T-helper 2 cell treated with Interferon-gamma antibody and Interleukin-4, amounts not matched to agents 100 ng/mL and 5 ng/mL, for 36 hours (primary cell): ENCODE results near the gene NEK6. TPM values are rescaled to one million over a fixed set of nuclear protein-coding genes. Genes with fewer than 3 reads are reported as not detected.

Source experiments
- intact Hi-C: fragments of 100-400 bp; cut with micrococcal nuclease; formaldehyde crosslinking; loops from one replicate; pipeline ENCODE4 v1.15.1; 2023
- total RNA-seq: library from RNA; stranded (reverse); gene quantifications from 2 replicates; pipeline ENCODE4 v1.2.3, GENCODE V29; 2022

NEK6 gene
- total RNA-seq, 1 donor from 2014 or later, result 28.6 TPM

DNA sequence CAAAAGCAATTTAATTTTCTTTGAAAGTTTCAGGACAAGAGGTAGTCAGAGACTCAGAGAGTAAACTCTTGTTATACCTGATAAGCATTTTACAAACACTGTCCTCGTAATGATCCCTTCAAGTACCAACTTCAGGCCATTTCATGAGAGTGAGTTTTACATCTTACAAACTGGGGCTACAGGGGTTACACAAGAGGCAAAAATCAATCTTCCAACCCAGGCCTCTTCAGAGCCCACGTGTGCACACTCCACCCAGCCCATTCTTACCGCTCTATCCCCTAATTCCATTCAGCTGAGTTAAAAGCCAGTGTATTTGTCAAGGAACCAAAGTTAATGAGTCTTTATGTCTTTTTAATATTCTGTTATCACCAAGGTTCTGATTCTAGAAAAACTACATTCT lies 110.9 kb downstream of the NEK6 start:
- intact Hi-C loops, result no loop called here

DNA sequence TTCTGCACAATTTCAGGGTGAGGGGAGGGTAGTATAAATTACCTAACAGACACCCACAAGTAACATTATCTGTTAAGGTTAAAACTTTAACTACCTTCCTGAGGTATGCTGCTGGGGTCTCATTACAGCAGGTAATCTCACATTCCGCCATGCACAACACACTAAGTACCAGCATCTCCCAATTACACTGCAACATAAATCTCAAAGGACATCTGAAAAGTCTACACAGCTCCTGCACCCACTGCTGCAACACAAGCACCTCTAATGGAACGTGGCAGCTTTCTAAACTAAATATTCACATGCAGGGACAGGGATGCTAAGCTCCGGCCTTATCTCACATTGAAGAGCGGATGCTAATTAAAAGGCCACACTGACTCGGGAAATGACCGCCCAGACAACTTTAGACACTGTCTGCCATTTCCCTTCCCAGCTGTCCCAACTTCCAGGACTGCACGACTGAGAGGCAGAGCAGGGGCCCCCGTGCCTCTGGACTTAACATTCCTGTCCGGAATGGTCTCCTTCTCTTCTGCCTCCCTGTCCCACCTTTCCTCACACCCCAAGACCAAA lies 111.6 kb downstream of the NEK6 start:
- intact Hi-C loops, result no loop called here

DNA sequence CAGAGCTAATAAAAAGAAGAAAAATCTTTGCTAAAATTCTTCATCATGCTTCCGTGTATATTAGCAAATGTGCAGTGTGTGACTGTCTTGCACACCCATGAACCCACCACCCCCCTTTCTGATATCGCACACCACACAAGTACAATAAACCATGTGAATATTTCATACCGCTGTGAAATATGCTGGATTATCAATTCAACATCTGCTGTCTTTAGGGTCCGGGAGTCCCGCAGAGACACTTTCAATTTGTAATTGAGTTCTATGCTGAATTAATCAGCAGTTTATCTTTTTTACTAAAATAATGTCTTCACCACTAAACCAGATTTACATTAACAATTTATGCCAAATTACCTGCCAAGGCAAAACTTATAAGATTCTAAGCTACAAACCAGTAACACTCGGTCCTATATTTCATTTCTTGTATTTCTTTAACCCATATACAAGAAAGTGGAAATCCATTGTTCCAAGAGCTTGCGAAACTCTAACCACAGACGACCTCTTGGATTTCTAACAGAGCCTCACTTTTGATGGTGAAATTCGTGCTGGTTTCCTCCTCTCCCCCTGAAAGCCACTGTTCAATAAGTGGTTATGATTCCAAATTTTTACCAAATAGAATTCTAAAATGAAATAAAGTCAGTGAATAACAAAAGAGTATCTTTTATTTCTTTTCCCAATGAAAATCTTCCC lies 113.3 kb downstream of the NEK6 start:
- intact Hi-C loops, result no loop called here

DNA sequence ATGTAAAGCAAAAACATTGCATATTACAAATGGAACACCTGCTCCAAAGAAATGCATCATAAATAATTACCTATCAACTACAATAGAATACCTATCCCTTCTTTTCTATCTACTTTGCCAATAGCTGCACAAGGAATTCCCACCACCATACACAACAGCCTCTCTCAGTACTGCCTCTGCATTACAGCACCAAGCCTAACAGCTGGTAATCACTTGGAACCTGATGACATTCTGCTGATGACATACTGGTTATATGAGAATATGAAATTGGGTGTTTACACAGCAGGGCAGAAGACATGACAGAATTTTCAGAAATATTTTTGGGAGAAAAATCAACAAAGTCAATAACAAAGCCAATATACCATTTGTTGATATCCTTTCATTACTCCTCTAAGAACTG lies 114.3 kb downstream of the NEK6 start:
- intact Hi-C loops, result no loop called here

DNA sequence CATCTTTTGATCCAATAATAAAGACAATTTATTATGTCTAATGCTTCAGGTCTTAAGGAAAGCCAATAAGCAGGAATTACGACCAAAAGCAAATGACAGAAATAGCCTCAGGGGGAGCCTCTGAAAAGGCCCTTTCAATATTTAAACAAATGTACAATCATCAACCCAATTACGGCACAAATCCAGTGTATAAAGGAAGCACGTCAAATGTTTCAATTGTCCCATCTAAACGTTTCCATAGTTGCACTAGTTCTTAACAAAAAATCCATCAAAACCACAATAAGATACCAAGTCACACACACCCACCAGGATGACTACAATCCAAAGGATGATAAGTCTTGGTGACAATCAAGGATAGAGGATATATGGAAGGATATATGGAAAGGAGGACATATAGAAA lies 115.6 kb downstream of the NEK6 start:
- intact Hi-C loops, result no loop called here

DNA sequence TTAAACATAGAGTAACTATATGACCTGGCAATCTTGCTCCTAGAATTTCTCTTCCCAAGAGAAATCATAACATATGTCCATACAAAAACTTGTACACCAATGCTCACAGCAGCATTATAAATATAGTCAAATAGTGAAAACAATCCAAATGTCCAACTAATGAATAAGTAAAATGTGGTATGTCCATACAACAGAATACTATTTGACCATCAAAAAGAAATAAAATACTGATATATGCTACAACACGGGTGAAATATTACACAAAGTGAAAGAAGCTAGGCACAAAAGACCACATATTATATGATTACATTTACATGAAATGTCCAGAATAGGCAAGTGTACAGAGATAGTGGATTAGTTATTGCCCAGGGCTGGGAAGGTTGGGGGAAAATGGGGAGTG lies 116.1 kb downstream of the NEK6 start:
- intact Hi-C loops, result no loop called here

DNA sequence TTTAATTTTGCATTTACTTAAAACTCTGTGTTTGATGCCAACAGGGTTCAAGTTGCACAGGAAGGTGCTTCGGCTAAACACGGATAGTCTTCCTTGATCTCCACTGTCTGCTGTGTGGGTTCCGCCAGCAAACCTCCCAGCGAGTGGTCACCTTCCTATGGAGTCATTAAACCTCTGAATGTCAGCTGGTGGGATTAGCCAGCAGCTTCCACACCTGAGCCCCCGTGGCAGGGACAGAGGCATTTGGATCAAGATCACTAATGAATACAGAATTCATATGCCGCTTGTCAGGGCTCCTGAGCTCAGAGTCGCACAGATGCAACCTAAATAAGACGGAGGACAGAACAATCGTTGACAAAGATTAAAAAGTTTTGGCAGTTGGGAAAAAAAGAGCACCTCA lies 118.0 kb downstream of the NEK6 start:
- intact Hi-C loops, result no loop called here

DNA sequence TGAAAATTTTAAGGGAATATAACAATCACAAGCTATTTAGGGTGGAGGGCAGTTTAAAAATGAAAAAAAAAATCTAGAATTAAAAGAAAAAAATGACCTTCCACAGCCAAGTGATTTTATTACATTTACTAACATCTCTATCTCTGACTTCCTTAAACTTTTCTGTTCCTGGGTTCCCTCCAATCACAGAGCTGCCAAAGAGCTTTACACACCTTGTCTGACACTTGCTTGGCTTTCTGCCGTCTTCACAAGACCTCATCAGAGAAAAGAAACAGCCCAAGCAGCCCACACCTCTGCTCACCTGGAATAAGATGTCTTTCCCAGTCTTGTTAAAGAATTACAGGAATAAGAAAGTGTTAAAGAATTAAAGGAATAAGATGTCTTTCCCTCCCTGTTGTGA lies 118.6 kb downstream of the NEK6 start:
- intact Hi-C loops, result no loop called here

DNA sequence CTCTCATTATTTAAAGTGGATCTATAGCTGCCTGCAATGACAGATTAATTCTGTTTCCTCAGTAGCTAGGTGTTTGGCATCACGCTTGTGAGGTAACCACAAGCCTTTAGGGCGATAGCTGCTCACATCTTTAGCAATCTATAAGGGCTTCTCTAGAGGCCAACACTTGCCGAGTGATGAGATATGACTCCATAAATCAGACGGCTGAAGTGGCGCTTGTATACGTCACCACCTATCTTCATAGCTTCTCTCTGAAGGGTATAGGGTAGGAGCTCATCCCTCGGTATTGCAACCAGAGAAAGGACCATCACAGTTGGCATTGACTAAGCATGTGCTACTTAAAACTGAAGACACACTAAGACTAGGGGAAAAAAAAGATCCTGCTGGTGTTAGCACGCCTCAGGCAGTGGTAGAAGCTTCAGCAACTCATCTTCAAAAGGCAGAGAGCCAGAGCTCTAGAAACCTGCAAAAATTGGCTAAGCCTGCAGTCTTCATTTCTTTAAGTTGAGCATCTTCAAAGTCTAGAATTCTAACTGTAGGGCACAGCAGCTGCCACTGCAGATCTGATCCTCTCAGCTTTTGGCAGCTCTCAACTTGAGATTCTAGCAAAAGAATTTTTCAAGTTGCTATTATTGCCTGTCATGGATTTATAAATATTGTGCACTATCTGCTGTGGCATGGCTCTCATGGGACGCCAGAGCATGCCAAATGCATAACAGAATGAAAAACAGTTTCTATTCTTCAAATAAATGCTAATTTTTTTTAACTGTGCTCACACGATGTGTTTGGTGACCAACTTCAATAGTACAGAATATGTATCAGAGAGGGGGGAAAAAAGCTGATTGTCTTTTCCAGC lies 120.0 kb downstream of the NEK6 start:
- intact Hi-C loops, result no loop called here

DNA sequence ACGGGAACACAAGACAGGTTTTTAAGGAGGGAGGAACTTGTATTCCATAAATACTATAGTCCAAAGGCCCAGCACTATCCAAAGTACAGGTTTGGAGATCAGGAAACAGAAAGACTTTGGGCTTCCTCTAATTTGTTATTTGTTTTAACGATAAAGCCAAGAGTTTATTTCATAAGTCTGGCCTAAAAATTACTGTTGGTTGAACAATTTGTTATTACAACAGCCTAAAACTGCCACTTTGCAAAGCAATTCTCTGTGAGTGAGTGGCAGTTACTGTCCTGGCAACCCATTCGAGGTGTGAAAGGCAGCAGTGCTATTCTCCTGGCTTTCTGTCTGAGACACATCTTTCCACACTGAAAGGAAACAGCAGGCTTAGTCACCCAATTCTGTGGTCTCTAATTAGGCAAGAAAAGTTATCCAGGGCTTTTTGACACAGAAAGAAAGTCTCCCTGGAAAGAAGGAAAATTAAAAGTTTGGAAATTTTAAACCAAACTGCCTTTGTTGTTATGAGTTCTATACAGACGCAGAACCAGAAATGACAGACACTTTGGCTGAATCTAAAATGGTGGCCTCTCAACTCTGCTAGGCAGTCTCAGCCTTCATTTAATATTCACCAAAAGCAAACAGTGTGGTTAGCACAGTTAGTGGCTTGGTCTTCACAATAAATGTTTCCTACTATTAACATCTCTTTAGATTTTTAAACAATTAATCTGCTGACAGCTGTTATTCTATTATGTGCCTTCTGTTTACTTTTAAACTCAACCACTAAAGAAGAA lies 123.6 kb downstream of the NEK6 start:
- intact Hi-C loops, result no loop called here

DNA sequence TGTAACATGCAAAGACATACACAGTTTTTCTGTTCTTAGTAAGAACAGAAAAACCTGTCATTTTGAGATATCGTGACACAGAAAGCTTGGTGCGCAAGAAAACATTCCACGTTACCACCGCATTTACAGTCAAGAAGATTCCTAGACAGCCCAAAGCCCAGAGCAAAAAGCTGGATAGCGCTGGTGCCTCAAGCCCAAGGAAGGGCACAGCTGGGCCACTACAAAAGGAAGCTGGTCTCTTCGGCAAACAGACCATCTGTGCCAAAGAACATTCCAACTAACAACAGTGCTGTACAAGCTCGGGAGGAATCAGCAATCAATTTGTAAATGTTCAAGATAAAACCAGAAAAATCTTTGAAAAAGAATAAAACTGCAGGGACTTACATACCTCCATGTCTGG lies 126.5 kb downstream of the NEK6 start:
- intact Hi-C loops, result no loop called here

DNA sequence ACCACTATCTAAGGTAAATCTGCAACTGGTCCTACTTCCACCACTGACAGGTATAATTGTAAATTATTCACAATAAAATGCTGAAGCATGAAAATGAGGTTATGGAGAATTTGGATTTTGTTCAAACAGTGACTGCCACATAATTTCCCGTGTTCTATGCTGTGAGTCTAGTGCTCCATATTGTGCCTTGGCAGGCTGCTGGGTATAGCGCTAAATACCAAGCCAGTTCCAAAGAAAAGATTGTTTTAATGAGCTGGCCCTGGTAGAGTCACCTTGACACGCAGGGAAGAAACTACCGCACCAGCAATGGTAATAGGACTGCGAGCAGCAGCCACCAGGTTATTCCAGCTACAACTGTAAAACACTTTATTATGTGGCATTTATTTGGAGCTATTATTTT lies 127.1 kb downstream of the NEK6 start:
- intact Hi-C loops, result loop anchor here (5.0 kb wide), 1 partner anchor 258 kb away; no protein-coding TSS in a partner anchor

DNA sequence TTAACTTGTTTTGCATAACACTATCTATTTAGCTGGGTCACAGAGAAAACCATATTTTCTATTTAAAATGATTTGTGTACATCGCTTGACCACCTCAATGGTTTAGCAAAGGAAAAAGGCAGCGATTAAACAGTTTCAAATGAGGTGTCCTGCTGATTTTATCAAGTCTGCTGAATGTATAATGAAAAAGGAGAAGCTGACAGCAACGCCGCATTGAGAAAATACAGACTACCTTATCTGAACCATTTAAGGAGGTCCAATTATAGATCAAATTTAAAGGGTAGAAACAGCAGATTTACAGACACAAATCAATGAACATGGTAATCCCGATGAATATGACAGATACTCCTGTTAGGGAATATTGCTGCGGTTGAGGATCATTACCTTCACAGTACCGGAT lies 127.9 kb downstream of the NEK6 start:
- intact Hi-C loops, result loop anchor here (5.0 kb wide), 1 partner anchor 258 kb away; no protein-coding TSS in a partner anchor

DNA sequence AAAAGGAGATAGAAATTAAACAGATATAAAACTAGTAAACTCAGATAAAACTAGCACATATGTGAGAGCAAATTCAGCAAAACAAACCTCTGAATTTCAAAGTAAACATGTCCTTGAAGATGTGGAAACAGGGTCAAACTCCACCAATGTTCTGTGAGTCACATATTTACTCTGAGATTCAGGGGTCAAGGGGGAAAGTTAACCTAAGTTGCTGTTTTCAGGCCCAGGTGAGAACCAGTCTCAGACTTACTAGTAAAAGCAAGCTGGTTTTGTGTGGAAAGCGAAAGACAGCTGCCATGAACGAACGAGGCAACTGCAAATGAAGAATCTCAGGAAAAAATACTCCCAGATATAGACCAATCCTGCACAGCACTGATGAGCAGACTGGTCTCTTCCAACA lies 128.5 kb downstream of the NEK6 start:
- intact Hi-C loops, result loop anchor here (5.0 kb wide), 1 partner anchor 259 kb away; no protein-coding TSS in a partner anchor

DNA sequence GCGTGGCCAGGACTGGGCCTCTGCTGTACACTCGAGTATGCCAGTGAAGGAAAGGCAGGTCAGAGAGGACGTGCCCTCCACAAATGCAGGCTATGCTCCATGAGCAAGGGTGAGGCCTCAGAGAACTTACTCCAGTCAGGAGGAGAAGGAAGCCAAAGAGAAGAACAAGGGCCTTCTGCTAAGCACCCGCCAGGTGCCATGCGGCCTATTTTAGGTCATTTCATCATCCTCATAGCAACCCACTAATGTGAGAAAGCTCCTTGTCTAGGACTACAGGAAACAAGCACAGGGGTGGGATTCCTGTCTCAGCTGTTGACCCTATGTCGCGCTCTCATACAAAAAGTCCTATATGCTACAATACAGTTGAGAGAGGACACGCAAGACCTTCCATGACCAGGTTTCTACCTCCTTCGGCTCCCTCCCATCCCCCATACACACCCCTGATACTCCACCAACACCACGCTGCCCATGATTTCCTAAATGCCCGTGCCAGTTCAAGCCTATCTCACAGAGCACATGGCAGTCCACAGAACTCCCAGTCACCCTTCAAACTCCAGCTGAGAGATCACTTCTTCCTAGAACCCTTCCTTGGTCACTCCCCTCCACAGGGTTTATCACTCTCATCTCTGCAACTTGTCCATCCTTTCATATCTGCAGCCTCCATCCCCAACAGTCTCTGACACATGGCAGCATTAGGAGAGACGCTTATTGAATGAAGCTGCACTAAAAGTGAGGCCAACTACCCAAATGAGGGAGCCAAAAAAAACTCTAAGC lies 130.7 kb downstream of the NEK6 start:
- intact Hi-C loops, result loop anchor here (5.0 kb wide), 1 partner anchor 261 kb away; no protein-coding TSS in a partner anchor

DNA sequence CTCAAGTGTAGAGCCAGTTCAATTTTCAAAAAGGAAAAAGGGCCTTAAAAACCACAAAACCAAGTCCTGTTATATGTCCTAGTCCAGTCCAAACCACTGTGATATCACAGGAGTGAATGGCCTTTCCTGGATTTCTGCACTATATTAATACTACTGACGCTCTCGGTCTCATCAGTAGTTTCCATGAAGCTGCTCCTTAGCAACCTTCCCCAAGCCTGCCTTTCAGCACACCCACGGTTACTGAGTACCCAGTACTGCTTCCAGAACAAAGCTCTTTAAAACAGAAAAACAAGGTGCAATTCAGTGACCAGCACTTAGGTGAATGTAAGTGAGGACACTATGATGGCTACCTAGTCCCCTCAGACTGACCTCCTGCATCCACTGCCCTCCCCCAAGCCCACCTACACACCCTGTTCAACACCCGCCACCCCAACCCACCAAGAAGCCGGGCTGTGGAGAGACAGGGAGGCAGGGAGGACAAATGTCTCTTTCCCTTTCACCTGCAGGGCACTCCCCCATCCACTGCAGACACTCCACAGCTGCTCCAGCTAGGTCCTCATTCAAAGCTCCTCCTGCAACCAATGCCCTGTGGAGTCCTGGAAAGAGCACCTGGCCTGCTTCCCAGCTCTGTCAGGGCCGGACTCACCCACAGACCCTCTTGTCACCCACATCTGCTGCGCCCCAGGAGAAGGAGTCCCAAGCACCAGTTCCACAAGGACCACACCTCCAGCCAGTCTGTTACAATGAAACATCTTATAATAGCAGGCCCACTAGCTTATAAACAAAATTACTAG lies 131.6 kb downstream of the NEK6 start:
- intact Hi-C loops, result loop anchor here (5.0 kb wide), 1 partner anchor 262 kb away; no protein-coding TSS in a partner anchor

DNA sequence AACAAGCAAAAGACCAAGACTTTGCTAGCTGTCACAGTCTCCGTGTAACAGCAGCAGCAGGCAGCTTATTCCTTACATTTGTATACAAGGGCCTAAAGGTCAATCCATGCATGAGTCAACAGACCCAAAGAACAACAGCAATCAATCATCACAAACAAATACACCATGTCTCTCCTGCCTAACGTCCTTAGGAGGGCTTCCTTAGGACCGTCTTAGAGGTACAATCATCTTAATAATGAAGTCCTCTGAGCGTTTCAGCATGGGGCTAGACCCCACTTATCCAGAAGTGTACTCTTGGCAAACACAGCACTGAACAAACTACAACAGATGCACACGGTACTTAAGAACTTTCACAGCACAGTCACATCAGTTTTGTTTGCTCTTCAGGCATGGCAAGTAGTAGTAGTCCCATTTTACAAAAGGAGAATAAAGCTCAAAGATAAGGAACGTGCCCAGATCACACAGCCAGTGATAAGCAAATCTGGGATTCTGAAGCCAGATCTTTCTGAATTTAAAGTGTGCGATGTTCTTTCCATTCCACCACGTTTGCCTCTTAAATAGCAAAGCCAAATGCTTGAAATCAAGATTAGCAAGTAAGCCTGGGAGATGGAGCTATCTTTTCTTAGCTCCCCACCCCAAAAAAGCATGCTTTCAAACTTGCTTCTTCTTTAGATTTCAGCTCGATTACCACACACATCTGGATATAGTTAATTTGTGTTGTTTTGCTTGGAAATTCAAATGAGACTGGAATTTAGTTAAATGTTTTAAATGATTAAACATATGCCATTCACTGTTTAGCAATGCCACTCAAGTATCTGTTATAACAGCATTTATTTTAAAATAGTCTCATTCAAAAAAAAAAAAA lies 133.3 kb downstream of the NEK6 start:
- intact Hi-C loops, result no loop called here

DNA sequence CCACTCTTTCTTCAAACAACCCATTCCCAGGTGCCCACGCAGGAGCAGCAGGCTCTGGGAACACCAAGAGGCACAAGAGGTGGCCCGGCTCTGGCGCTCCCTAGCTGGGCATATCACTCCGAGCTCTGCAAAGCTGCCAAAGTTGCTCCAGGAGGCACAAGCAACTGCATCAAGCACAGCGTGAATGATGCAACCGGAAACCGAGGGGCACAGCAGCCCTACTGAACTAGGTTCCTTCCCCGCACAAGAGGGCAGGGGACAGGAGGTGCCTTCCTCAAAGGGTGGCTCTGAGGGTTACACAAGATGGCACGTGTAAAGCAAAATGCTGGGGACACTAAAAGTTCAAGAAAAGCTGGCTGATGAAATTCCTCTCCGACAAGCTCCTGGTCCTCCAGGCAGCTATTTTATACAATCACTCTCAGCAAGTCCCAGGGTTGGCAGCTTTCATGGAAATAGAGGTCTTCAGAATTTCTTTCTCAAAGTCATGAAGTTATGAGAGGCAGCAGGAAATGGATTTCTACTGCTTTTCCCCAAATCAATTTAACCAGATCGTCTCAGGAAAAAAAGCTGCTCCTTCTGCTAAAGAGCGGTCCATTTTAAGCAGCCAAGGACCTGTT lies 134.6 kb downstream of the NEK6 start:
- intact Hi-C loops, result no loop called here
